HG03066 (cell line): ENCODE measurements around the gene SCYGR7.
"Not testable (repeated sequence)": the region's sequence is repeated elsewhere in the genome, so short reads cannot be mapped to it uniquely, and the experiment has no call there.

Experiments
- ATAC-seq: cut with Tn5 transposase; IDR thresholded peaks from one replicate; pipeline ENCODE4 v1.9.1; 2021; ENCODE audit warnings: low read depth; ENCODE audit not compliant: unreplicated experiment

Gene SCYGR7, protein sequence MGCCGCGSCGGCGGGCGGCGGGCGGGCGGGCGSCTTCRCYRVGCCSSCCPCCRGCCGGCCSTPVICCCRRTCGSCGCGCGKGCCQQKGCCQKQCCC

DNA sequence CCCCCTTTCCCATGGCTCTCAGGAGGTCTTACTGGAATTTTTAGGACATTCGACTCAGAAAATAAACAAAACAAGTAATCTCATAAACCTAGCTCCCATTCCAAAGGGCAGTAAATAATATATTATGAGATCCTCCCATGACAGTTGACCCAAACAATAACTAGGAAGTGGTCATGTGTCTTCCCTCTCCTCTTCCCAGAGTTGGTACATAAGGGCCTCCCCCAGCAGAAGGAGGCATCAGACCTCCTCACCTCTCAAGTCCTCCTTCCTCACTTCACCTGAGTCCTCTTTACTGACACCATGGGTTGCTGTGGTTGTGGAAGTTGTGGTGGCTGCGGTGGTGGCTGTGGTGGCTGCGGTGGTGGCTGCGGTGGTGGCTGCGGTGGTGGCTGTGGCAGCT, at the start of gene SCYGR7:
TSS of gene SCYGR7 (plus strand) at position 301 of the 400 bp plus-strand sequence. CDS start at position 301, 0 bp downstream.
- no peak for ATAC-seq

DNA sequence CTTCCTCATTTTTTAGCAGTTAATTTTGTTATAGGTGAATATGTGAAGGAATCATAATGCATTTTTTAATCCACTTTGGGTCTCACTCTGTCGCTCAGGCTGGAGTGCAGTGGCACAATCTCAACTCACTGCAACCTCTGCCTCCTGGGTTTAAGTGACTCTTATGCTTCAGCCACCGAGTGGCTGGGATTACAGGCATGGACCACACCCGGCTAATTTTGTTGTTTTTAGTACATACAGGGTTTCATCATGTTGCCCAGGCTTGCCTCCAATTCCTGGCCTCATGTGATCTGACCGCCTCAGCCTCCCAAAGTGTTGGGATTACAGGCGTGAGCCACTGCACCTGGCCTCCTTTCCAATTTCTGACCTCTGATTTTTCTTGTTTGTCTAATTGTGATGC, 43.9 kb upstream of the SCYGR7 start:
- ATAC-seq: no peak

DNA sequence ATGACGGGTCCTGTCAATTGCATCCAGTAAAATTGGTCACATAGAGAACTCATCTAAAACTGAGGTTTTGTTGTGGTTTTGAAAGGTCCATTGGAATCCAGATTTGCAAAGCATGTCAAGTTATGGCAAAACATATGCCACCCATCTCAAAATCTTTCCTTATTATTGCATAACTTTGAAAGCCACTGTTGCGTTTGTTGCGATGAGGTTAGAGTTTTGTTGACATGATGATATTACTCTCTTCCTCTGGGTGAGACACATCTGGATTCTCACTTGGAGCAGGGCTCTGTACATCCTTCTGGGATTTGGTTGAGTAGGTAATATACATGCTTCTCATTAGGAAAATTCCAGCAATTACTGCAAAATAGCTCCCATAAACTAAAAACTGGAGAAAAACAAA, 40.9 kb upstream of the SCYGR7 start:
- no peak for ATAC-seq

DNA sequence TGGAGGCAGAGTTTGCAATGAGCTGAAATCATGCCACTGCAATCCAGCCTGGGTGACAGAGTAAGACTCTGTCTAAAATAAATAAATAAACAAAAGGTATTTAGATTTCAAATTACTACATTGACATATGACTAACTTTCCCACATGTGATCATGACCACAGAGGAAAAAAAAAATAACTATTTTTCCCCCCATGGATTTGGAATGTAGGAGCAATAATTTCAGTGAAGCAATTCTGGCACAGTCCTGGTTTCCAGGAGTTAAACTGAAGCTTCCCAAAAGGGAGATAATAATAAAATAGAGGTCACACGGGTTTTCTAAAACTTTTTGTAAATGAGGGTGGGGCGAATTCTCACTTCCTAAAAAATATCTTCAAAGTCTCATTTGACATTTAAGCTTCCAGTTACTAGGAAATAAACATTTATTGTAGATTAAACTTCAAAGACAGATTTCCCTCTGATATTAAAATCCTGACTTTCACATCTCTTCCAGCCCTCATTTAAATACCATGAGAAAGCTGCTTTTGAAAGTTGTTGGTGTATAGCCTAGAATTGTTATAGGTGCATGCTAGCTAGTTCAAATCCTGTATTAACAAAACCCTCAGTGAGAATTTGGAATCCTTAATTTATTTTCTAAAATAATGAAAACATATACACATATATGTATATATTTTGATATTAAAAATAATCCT, 31.0 kb upstream of the SCYGR7 start:
- ATAC-seq: no peak

DNA sequence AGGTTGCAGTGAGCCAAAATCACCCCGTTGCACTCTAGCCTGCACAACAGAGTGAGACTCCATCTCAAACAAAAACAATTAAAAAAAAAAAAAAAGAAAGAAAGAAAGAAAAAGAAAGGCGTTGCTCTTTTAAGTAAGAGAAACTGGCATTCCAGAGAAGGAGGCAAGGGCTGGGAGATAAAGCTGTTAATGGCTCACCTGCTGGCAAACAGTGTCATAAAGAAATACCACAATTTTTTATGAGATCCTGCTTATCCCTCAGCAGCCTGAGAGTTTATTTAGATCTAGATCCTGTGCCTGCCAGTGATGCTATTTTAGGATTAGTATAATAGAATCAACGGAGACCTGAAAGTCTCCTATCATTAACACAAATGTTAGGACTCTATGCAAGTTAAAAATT, 26.6 kb upstream of the SCYGR7 start:
- ATAC-seq: no peak

DNA sequence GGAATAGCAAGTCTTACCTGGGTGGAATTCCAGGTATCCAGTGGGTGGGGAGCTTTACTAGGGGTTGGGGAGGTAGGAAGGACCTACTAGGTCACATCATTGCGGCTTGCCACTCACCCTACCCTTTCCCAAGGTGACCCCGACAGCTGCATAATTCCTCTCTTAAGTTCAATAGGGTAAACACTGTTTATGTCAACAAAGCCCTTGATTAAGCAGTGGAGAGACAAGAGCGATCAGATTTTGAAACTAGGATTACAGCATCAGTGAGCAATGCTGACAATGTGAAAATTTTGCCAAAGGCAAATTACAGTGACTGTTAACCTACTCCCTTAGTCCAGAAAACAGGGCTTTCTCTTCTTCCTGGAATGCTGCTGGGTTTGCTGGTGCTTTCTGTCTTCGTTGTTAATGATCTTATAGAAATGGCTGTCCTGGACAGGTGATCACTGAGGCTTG, 24.8 kb upstream of the SCYGR7 start:
- ATAC-seq: no peak

DNA sequence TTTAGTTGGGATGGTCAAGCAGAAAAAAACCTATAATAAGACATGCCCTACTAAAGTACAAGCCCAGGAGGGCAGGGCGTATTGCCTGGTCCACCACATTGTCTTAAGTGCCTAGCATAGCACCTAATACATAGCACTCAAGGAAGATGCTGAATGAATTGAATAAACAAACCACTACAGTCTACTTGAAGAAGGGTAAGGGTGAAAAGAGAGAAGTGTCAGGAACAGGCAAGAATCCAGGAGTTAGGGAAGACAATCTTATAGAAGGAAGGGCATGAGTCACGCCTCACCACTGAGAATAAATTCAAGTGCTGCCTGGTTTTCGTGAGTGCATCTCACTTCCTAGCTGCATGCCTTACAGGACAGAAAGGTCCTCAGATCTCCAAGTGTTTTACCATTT, 24.2 kb upstream of the SCYGR7 start:
- no peak for ATAC-seq

DNA sequence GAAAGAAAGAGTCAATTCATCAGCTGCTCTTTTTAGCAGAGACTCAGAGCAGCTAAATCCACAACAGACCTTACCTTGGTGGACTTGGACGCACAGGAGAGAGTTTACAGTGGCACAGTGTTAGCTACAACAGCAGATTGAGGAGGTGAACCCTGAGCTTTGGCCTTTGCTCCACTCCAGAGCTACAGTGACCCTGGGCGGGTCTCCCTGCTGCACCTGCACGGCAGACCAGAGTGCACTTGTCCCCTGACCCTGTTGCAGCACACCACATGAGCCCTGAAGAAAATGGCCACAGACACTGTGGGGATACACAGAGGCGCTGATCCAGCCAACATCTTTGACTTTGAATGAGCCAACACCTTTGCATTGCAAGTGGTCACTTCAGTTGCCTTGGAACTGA, 21.3 kb upstream of the SCYGR7 start:
- no peak for ATAC-seq

DNA sequence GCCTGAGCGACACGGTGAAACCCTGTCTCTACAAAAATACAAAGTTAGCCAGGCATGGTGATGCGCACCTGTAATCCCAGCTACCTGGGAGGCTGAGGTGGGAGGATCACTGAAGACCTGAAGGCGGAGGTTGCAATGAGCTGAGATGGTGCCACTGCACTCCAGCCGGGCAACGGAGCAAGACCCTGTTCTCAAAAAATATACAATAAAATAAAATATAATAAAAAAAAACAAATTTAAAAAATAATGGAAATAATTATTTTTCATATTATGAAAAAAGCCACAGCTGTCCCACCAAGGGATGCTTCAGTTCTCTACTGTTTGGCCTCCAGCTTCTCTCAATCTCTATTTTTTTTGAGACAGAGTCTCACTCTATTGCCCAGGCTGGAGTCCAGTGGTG, 20.7 kb upstream of the SCYGR7 start:
- ATAC-seq: no peak

DNA sequence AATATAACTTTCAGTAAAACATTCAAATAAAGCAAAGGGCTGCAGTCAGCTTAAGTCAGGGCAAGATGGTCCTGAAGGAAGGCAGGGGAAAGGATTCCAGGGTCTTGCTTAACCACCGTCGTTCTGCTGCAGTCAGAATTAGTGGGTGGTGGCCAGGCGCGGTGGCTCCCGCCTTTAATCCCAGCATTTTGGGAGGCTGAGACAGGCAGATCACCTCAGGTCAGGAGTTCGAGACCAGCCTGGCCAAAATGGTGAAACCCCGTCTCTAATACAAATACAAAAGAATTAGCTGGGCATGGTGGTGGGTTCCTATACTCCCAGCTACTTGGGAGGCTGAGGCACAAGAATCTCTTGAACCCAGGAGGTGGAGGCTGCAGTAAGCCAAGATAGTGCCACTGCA, 17.1 kb upstream of the SCYGR7 start:
- ATAC-seq: no peak

DNA sequence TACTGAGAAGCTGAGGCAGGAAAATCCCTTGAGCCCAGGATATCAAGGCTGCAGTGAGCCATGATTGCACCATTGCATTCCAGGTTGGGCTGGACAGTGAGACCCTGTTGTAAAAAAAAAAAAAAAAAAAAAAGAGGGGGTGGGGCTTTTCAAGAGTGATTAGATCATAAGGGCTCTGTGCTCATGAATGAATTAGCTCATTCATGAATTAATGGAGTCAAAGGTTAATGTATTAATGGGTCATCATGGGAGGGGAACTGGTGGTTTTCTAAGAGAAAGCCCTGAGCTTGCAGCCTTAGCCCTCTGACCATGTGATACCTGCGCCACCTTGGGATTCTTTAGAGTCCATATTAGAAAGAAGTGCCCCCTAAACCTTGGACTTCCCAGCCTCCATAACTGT, 14.8 kb upstream of the SCYGR7 start:
- no peak for ATAC-seq

DNA sequence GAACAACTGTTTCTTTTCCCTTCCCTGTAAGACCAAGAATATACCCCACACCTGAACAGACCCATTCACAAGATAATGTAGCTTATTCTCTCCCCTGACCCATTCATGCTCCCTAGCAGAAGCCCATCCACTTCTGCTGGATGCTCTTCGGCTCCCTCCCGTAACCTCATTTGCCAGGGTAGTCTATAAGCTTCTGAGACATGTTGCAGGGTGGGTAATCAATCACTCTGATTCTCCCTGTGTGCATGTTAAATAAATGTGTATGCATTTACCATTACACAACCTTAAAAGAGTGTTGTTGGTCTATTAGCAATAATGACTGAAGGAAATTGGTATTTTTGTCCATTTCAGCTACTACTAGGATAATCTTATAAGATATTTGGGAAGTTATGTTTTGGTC, 11.6 kb upstream of the SCYGR7 start:
- ATAC-seq: no peak

DNA sequence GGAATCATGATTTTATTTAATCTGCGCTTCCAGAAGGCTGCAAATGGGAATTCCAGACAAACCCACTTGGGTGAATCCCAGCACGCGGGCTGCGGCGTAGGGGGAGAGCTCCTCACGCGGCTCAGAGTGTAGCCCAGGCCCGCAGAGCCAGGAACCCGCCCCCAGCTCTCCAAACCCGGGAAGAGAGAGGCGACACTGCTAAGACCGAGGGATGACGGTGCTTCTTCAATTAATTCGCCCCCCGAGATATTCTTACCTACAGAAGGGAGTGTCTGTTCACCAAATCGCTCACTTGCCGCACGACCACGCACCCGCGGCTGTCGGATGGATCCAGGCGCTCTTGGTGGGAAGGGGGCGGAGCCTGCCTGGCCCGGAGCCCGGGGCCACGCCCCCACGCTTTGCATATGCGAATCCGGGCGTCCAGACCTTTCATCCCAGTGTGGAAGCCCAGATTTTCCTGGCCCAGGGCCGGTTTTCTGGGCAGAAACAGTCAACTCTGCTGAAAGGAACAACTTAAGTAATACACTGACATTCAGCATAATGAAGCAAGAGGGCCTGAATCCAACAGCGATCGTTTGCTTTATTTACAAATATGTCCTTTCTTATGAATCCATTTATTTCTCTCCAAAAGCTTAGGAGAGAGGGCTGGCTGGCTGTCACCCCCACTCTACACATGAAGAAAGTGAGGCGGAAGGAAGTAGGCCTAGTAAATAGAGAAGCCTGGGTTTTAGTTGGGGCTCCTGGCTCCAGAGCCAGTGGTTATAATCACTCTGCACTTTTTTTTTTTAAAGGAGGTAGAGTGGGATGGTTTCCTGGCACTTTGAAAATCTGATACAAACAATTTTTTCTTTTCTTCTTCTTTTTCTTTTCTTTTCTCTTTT, 10.2 kb upstream of the SCYGR7 start, which contains the start of gene SLC19A3:
TSS of gene SLC19A3 (minus strand) at position 342 of the 881 bp plus-strand sequence. CDS start 15,710 bp downstream, outside the sequence.
- ATAC-seq: no peak

DNA sequence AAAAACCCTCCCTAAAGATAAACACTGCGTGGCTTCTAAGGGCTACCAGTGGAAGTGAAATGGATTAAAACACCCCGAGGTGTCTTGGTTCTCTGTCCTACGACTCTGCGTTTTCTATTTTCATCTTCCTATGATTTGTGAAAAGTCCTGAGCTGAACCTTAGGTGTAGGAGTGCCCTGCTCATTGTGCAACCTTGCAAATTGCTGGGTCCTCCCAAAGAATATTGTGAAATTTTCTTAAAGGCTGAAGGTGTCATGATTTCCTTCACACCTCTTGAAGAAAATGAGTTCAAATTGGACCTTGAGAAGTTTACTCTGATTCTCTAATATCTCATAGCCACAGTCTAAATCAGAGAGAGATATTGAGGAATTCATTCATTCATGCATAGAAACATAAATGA, 8.5 kb upstream of the SCYGR7 start:
- ATAC-seq: no peak

DNA sequence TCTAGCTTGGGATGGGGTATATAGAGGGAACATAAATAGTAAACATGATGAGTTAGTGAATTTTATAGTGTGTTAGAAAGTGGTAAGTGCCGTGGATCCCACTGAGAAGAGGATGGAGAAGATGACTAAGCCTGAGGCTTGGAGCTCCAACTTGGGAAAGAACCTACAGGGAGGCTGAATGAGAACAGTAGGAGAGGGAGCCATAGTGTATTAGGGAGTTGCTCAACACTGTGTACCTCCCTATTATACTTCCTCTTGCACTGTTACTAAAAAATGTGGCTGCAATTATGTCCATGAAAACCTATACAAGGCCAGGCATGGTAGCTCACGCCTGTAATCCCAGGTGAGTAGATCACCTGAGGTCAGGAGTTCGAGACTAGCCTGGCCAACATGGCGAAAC, 7.5 kb upstream of the SCYGR7 start:
- no peak for ATAC-seq

DNA sequence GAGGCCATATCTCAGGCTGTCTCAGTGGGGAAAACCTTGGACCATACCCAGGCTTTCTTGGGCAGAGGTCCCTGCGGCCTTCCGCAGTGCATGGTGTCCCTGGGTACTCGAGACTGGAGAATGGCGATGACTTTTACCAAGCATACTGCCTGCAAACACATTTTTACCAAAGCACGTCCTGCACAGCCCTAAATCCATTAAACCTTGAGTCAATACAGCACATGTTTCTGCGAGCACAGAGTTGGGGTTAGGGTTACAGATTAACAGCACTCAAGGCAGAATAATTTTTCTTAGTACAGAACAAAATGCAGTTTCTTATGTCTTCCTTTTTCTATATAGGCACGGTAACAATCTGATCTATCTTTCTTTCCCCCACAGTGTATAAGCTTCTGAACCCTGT, 5.3 kb upstream of the SCYGR7 start:
- ATAC-seq: not testable (repeated sequence)

DNA sequence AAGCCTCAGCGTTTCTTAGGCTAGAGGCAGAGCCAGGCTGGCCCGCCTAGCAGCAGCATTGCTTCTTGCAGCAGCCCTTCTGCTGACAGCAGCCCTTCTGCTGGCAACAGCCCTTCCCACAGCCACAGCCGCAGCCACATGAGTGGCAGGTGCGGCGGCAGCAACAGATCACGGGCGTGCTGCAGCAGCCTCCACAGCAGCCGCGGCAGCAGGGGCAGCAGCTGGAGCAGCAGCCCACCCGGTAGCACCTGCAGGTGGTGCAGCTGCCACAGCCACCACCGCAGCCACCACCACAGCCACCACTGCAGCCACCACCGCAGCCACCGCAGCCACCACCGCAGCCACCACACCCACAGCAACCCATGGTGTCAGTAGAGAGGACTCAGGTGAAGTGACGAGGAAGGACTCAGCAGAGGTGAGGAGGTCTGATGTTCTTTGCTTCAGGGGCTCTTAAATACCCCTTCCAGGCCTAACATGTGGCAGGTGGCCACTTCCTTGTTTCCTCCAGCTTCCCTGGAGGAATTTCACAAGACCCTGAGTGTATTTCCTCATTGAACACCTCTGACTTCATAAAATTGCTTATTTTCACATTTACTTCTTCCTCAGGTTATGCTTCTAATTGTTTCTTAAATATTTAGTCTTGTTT, 3.6 kb upstream of the SCYGR7 start, which contains the start of gene SCYGR6:
TSS of gene SCYGR6 (minus strand) at position 364 of the 646 bp plus-strand sequence. CDS start at position 364, 0 bp downstream.
- no peak for ATAC-seq

DNA sequence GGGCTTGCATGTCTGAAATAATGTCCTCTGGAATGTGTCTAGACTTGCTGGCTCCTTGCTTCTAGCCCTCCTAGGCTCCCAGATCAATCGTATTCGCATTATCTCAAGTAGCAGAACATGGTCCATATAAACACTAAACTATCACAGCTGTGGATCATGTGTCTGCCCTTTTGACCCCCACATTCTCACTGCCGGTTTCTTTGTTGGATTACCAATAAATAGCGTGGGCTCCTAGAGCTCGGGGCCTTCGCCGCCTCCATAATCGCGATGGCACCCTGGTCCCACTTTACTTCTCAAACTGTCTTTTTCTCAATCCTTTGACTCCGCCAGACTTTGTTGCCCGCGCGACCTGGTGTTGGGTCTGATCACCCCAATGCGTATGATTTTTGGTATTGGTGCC, 11.2 kb downstream of the SCYGR7 start:
- ATAC-seq: no peak

DNA sequence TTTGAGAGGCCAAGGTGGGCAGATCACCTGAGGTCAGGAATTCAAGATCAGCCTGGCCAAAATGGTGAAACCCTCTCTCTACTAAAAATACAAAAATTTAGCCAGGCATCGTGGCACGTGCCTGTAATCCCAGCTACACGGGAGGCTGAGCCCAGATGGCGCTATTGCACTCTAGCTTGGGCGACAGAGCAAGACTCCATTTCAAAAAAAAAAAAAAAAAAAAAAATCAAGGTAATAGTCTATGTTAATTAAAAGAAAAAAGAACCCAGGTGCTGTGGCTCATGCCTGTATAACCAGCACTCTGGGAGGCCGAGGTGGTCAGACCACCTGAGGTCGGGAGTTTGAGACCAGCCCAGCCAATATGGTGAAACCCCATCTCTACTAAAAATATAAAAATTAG, 12.6 kb downstream of the SCYGR7 start:
- not testable (repeated sequence) for ATAC-seq

DNA sequence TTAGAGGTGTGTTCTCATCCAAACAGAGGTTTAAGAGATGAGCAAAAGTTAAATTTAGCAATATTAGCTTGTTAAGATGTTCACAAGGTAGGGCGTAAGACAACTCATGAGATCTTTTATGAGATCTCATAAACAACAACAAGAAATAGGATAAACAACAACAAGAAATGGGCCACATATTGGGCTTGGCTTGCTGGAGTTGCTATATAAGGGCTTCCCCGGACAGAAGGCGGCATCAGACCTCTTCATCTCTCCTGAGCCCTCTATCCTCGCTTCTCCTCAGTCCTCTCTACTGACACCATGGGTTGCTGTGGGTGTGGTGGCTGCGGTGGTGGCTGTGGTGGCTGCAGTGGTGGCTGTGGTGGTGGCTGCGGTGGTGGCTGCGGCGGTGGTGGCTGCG, 17.5 kb downstream of the SCYGR7 start, which contains the start of gene SCYGR8:
TSS of gene SCYGR8 (plus strand) at position 301 of the 400 bp plus-strand sequence. CDS start at position 301, 0 bp downstream.
- ATAC-seq: no peak

DNA sequence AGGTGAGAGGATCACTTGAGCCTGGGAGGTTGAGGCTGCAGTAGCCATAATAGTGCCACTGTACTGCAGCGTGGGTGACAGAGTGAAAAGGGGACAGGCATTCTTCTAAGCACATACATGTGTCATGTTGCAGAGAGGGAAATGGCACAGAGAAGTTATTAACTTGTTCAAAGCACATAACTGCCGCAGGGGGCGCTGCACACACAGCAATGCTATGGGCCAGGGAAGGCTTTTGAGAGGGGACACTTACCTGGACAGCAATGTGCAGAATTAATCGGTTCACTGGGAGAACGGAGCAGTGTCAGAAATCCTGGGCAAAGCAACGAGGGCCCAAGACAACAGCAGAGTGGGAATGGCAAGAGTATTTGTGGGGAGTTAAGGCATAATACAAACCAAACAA, 19.9 kb downstream of the SCYGR7 start:
- no peak for ATAC-seq
